Adipocyte (in vitro differentiated cells): ENCODE results near the gene ASTL.
"Not testable (repeated sequence)": the region's sequence is repeated elsewhere in the genome, so short reads cannot be mapped to it uniquely, and the experiment has no call there.

ENCODE experiments used
- DNase-seq: peaks from one replicate; pipeline ENCODE4 v3.0.0-alpha.2; 2015; ENCODE audit warnings: low read depth
- H3K27me3 ChIP-seq: replicated peaks from 2 replicates; pipeline ENCODE4 v1.7.0; 2013; ENCODE audit warnings: mild to moderate bottlenecking, low read length, moderate library complexity; ENCODE audit not compliant: control insufficient read depth, insufficient read depth
- H3K36me3 ChIP-seq: 2 replicates; pipeline ENCODE4 v1.7.0; 2013; ENCODE audit warnings: low read length, mild to moderate bottlenecking, moderate library complexity; ENCODE audit not compliant: control insufficient read depth, insufficient read depth, severe bottlenecking
- H3K4me1 ChIP-seq: 2 replicates; pipeline ENCODE4 v1.7.0; 2013; ENCODE audit warnings: mild to moderate bottlenecking, low read length, moderate library complexity; ENCODE audit not compliant: control insufficient read depth, insufficient read depth
- H3K4me3 ChIP-seq: 2 replicates; pipeline ENCODE4 v1.7.0; 2013; ENCODE audit warnings: mild to moderate bottlenecking, low read length, moderate library complexity
- H3K9ac ChIP-seq: 2 replicates; pipeline ENCODE4 v1.7.0; 2013; ENCODE audit warnings: mild to moderate bottlenecking, low read length, moderate library complexity
- H3K9me3 ChIP-seq: 2 replicates; pipeline ENCODE4 v1.7.0; 2013; ENCODE audit warnings: mild to moderate bottlenecking, low read length, moderate library complexity; ENCODE audit not compliant: control insufficient read depth

The ASTL gene

GRCh38 chr2:96143231-96143847, 5.0 kb upstream of the ASTL start:
- H3K9ac ChIP-seq, result no peak overlapping the region
- H3K4me3 ChIP-seq, result no peak overlapping the region
- no peaks in the 10 kb centered on the region for H3K27me3 ChIP-seq
- DNase-seq, result no peak
- no peaks in the 10 kb centered on the region for H3K9me3 ChIP-seq
- peaks cover 20% of the 10 kb centered on the region for H3K4me1 ChIP-seq
- no peaks in the 10 kb centered on the region for H3K36me3 ChIP-seq

- Histone ChIP-seq H3K4me1 (peaks cover 14% of the 10 kb centered on the region), H3K27me3 (peaks cover 6% of the 10 kb centered on the region), H3K4me3 (no peak overlapping the region), H3K9ac (no peak overlapping the region), H3K9me3 (no peaks in the 10 kb centered on the region), H3K36me3 (no peaks in the 10 kb centered on the region)
- no peak for DNase-seq
Measured at GRCh38 chr2:96142217-96143113, 4.2 kb upstream of the ASTL start.

DNA sequence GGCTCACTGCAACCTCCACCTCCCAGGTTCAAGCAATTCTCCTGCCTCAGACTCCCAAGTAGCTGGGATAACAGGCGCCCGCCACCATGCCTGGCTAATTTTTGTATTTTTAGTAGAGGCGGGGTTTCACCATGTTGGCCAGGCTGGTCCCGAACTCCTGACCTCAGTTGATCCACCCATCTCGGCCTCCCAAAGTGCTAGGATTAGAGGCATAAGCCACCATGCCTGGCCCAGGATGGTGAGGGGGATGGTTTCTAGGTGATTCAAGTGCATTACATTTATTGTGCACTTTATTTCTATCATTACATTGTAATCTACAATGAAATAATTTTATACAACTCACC, 3.3 kb upstream of the ASTL start:
- not testable (repeated sequence) for H3K9me3 ChIP-seq, H3K9ac ChIP-seq, DNase-seq, H3K4me3 ChIP-seq, H3K4me1 ChIP-seq, H3K36me3 ChIP-seq
- peaks cover 11% of the 10 kb centered on the region for H3K27me3 ChIP-seq

- Histone ChIP-seq H3K4me1 (peaks cover 6% of the 10 kb centered on the region), H3K36me3 (no peaks in the 10 kb centered on the region), H3K9ac (no peak overlapping the region), H3K4me3 (no peak overlapping the region), H3K27me3 (peaks cover 14% of the 10 kb centered on the region), H3K9me3 (no peaks in the 10 kb centered on the region)
- no peak for DNase-seq
Measured at GRCh38 chr2:96140941-96141623, 2.8 kb upstream of the ASTL start.

- Histone ChIP-seq H3K9ac (no peak overlapping the region), H3K9me3 (no peaks in the 10 kb centered on the region), H3K27me3 (peaks cover 31% of the 10 kb centered on the region), H3K4me3 (no peak overlapping the region), H3K4me1 (no peaks in the 10 kb centered on the region), H3K36me3 (no peaks in the 10 kb centered on the region)
- no peak for DNase-seq
Measured at GRCh38 chr2:96139181-96139758, 968 bp upstream of the ASTL start.

DNA sequence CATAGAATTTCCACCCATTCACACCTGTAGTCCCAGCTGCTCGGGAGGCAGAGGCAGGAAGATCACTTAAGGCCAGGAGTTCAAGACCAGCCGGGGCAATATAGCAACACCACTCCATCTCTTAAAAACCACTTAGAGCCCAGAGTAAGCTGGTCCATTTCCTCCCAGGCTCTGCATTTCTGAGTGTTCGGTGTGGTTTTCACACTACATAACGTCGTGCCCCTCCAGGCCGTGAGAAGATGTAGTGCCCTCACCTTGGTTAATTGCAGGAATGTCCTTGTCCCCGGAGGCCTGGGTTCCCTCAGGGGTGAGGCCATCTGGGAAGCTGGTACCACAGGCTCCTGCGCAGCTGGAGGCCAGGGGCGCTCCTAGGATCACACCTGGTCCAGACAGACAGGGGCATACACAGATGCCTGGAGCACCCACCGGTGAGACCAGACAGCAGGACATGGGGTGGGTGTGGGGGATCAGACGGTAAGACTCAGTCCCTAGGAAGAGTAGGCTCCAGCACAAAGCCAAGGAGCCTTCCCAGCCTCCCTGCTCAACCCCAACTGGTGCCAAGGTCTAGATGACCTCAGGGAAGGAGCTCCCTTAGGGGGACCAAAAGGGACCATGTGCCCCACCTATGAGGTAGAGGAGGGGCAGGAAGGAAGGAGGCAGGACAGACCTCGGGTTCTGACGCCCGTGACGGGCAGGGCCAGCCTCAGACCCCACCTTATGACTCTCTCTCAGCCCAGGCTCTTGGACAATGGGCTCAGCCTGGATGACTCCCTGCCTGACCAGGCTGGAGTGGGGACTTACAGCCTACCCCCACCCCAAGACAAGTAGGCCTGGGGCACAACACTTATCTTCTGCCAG, 752 bp downstream of the ASTL start:
- no peak overlapping the region for H3K9ac ChIP-seq
- H3K27me3 ChIP-seq, result peaks cover 42% of the 10 kb centered on the region
- no peaks in the 10 kb centered on the region for H3K4me1 ChIP-seq
- no peaks in the 10 kb centered on the region for H3K36me3 ChIP-seq
- no peak overlapping the region for H3K4me3 ChIP-seq
- no peak for DNase-seq
- no peaks in the 10 kb centered on the region for H3K9me3 ChIP-seq

- H3K9ac ChIP-seq, result no peak overlapping the region
- no peak for DNase-seq
Measured at GRCh38 chr2:96136129-96136720, 2.1 kb downstream of the ASTL start.

DNA sequence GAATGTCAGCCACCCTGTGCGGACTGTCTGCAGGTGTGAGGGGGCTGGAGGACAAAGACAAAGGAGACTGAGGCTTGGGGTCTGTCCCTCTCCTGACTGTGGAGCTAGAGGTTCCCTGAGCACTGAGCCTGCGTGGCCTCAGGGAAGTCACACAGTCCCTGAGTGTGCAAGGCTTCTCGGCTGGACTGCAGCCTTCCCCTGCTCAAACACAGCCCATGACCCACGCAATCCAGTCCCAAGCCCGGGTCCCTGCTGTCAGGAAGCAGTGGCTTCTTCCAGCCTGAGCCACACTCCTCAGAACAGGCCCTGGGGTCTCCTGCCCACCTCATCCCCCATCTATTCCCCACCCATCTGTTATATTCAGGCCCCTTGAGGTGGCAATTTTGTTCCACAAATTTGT, 2.7 kb downstream of the ASTL start:
- Histone ChIP-seq H3K4me3 (no peak overlapping the region), H3K9ac (no peak overlapping the region), H3K27me3 (peaks cover 47% of the 10 kb centered on the region), H3K4me1 (no peaks in the 10 kb centered on the region), H3K9me3 (no peaks in the 10 kb centered on the region), H3K36me3 (no peaks in the 10 kb centered on the region)
- no peak for DNase-seq

More at GRCh38 chr2:96136129-96136720, 2.1 kb downstream of the ASTL start:
- Histone ChIP-seq H3K4me1 (no peaks in the 10 kb centered on the region), H3K4me3 (no peak overlapping the region), H3K27me3 (peaks cover 47% of the 10 kb centered on the region), H3K9me3 (no peaks in the 10 kb centered on the region), H3K36me3 (no peaks in the 10 kb centered on the region)

- Histone ChIP-seq H3K27me3 (peaks cover 47% of the 10 kb centered on the region), H3K9ac (no peak overlapping the region), H3K9me3 (no peaks in the 10 kb centered on the region), H3K4me3 (no peak overlapping the region), H3K4me1 (no peaks in the 10 kb centered on the region), H3K36me3 (no peaks in the 10 kb centered on the region)
- no peak for DNase-seq
Measured at GRCh38 chr2:96135171-96135570, 3.1 kb downstream of the ASTL start.

- Histone ChIP-seq H3K36me3 (no peaks in the 10 kb centered on the region), H3K27me3 (peaks cover 51% of the 10 kb centered on the region), H3K9ac (no peak overlapping the region), H3K9me3 (no peaks in the 10 kb centered on the region), H3K4me1 (no peaks in the 10 kb centered on the region), H3K4me3 (no peak overlapping the region)
- DNase-seq, result no peak
Measured at GRCh38 chr2:96134421-96134820, 3.9 kb downstream of the ASTL start.
